Measurements from ENCODE around the gene LRRC8D.

LRRC8D gene

GRCh38 chr1:89870998-89871397, 50.2 kb downstream of the LRRC8D start:
- no peak for DNase-seq (ENCODE audit: low read depth in 3 of 3)

DNA sequence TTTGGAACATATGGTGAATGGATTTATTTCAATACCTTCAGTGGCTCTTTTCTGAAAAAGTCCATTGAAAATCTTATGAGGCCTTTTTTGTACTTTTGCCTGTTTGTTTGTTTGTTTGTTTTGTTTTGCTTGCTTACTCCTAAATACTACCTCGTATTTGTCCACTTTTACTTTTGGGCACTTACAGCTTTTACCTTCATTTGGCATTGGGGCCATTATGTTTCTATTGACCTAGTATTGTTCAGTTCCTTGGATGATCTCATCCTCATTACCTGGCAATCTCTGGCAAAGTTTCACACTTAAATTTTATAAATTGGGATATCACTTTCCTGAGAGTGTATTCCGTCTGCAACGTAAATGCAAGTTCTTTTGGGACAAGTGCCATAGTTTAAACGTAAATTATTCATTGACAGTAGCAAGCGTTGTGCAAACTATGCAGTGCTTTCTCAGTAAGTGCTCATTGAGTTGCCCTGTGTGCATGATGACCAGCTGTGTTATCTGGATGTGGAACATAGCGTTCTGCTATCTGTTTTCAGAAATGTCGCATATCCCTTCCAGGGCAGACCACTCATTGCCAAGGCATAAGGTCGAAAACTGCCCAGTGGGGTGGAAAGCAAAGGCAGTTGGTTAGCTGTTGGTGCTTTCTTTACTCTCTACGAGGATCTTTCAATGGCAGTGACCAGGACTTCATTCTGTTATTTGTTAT, 51.1 kb downstream of the LRRC8D start:
- DNase-seq (ENCODE audit: low read depth in 3 of 3), result no peak

GRCh38 chr1:89872567-89872966, 51.7 kb downstream of the LRRC8D start:
- DNase-seq (ENCODE audit: low read depth in 3 of 3), result no peak

GRCh38 chr1:89873288-89873687, 52.5 kb downstream of the LRRC8D start:
- no peak for DNase-seq (ENCODE audit: low read depth in 3 of 3)

DNA sequence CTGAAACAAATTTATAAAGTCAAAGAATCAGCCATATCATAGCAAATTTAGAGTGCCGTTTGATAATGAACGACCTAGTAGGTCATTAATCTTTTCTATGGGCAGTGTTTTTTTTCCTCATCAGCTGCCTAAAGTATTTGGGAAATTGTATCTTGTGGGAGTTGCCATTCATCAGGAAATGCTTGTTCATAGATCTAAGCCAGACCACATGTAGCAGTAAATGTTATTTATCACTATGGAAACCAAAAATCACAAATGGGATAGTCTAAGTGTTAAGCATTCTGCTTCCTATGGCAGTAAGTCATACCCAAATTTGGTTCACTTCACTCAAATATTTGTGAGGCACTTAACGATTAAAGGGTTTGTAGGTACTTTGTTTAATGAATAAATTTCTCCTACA, 52.9 kb downstream of the LRRC8D start:
- no peak for DNase-seq (ENCODE audit: low read depth in 3 of 3)

DNA sequence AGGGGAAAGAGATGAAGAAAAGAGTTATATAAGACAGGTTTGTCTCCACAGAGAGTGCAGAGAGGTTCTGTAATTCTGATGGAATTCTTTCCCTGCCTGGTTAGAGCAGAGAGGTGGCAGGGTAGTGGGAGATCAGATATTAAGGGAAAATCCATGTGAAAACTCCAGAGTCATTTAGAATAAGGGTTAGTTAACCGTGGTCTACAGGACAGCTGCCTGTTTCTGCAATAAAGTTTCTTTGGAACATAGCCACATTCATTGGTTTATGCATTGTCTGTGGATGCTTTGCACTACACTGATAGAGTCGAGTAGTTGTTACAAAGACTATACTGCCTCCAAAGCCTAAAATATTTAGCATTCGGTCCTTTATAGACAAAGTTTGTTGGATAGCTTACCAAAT, 55.6 kb downstream of the LRRC8D start:
- DNase-seq (ENCODE audit: low read depth in 3 of 3), result no peak

GRCh38 chr1:89877756-89878155, 56.9 kb downstream of the LRRC8D start:
- no peak for DNase-seq (ENCODE audit: low read depth in 3 of 3)

- DNase-seq (ENCODE audit: low read depth in 3 of 3), result no peak
These were observed 57.4 kb downstream of the LRRC8D start for GRCh38 chr1:89878256-89878655.

DNA sequence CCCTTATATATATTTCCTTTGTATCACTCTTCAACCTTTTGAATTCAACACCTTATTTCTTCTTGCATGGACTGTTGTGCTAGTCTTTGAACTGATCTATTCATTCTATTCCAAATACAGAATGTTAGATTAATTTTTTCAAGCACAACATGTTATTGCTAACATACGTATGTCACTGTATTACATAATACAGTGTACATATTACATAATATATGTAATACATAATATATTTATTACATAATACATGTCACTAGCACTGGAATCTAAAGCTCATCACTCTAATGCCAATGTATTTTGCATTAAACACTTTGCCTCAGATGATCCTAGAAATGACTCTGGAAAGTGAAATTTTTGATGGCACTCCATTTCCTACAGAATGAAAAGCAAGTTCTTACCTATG, 59.8 kb downstream of the LRRC8D start:
- DNase-seq (ENCODE audit: low read depth in 3 of 3), result no peak

DNA sequence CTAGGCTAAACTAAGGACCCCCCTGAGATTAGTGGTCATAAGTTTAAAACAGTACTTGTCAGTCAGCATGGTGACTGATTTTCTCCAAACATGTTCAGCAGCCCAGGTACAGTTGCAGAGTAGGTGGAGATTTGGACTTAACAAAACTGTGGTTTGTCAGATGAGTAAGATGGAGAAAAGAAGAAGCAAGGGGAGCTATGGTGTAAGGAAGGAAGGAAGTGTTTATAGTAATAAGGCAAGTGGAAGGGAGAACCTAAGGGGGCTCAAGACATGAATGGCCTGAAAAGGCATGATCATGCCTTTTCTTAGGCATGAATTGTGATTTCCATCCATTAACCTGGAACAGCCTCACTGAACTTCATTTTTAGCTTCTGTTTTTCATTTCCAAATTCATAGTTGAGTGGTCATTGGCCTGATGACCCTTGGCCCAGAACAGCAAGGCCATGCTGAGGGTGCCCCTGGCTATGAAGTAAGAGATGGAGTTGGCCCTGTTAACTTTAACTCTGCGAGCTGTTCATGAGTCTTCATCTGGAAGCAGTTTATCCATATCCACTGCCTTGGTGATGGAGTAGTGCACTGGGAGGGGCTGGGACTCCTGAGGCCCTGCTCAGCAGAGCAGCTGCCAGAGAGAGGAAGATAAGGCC, 60.7 kb downstream of the LRRC8D start:
- DNase-seq (ENCODE audit: low read depth in 3 of 3), result no peak

GRCh38 chr1:89882348-89883029, 61.7 kb downstream of the LRRC8D start:
- DNase-seq (ENCODE audit: low read depth in 3 of 3), result no peak

- DNase-seq (ENCODE audit: low read depth in 3 of 3), result no peak
These were observed 62.2 kb downstream of the LRRC8D start for GRCh38 chr1:89883030-89883379.

DNA sequence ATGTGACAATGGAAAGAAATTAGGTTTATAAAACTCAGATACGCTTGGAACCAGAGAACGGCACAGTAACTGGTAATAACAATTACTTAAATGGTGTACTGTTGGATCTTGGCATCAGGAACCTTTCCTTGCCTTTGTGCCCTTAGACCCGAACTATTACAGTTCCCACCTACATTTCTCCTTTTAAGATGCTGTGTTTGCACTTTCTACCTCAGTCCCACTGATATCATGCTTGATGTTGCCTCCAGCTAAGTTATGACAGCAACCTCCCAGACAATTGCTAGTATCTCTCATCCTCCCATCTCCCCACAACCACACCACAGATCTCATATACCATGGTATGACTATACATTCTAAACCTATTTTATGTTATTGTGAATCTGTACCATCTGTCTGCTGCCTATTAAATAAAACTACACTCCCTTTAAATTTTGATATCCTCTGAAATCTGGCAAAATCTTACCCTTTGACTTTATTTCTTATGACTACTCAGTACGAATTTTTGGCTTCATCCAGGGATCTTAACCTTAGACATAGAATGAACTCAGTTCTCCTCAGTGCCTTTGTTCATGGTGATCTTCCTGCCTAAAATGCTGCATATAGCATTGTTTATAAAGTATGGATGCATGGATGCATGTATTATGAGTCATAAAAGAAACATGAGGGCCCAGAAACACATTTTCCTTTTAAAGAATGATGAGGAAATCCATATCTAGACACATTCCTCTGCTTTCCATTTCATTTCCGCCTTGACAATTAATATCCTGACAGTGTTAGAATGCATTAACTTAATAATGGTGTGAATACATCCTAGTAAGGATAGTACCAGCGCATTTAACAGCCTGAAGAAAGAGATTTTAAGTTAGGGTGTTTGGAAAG, 64.1 kb downstream of the LRRC8D start:
- DNase-seq (ENCODE audit: low read depth in 3 of 3), result no peak

- no peak for DNase-seq (ENCODE audit: low read depth in 3 of 3)
These were observed 66.4 kb downstream of the LRRC8D start for GRCh38 chr1:89887270-89887669.

- no peak for DNase-seq (ENCODE audit: low read depth in 3 of 3)
These were observed 66.9 kb downstream of the LRRC8D start for GRCh38 chr1:89887713-89888112.

GRCh38 chr1:89888480-89889322, 67.9 kb downstream of the LRRC8D start:
- DNase-seq (ENCODE audit: low read depth in 3 of 3), result no peak

GRCh38 chr1:89889323-89889615, 68.4 kb downstream of the LRRC8D start:
- DNase-seq (ENCODE audit: low read depth in 3 of 3), result no peak

DNA sequence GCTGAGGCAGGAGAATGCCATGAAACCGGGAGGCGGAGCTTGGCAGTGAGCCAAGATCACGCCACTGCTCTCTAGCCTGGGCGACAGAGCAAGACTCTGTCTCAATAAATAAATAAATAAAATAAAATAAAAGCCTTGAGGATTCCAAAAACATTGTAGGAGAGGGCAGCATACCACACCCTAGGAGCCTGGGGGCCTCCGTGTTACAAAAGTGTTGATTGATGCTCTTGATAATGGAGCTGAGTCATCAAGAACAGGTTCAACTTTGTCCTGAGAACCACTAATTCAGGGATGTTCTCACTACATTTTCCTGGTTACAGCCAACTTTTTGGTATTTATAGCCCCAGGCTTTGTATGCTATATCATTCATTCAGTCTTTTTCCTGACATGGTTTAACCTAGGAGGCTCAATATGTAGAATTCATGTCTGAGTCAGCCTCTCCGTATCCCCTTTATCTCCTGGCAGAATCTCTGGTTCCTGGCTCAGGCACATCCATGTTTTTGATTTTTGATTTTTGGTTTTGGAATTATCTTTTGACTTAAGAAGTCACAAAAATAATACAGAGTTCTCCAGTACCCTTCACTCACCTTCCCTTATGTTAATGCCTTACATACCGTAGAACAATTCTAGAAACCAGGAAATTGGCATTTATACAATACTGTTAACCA, 69.4 kb downstream of the LRRC8D start:
- DNase-seq (ENCODE audit: low read depth in 3 of 3), result no peak

DNA sequence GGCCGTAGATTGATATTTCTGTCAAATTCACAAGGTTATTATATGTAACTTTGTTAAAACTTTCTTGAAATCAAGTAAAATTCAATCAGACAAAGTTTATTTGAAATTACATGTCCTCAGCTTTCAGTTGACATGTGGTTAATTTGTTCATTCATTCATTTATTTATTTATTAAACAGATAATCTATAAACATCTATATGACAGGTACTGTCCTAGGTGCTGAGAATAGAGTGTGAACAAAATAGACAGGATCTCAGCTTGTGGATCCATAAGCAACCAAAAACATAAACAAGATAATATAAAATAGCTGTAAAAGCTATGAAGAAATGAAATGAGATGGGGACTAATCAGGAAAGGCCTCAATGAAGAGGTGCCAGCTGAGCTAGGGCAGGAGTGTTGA, 72.0 kb downstream of the LRRC8D start:
- no peak for DNase-seq (ENCODE audit: low read depth in 3 of 3)

DNA sequence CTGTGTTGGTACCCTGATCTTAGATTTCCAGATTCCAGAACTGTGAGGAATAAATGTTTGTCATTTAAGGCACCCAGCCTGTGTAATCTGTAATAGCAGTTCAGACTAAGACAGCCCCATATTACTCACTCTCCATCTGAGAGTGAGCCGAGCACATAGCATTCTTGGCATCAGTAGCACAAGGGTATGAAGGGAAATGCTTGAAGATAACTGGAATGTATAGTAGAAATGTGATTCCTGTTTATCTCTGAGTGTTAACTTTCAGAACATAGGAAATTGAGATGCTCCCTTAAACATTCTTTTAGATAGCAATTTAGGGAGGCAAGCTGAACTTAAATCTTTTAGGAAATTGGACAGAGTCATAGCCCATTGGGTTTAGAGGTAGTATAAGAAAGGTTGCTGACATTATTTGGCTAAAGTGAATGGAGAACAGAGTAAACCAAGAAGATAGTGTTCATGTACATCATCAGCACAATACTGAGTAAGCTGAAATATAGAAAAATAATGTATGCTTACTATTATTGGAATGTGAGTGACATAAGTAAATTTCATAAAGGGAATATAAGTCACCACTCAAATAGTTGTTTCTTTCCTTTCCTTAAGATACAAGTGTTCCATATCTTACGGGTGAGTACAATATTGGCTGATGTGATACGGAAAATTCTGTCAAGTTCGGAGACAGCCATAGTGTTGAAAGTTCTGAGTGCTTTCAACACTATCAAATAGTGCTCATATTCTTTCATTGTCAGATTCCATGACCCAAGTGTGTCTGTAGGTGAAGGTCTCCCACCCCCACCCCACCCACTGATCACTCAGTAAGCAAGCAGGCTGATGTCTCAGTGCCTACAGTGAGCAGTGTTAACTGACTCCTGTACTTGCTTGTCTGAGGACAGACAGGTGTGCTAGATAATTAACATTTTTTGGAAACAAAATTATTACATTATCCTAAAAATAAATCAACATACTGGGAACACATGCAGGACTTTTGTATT, 73.7 kb downstream of the LRRC8D start:
- no peak for DNase-seq (ENCODE audit: low read depth in 3 of 3)

All from stimulated activated CD4-positive, alpha-beta T cell treated with anti-CD3 and anti-CD28 coated beads, TNF-alpha, amount 100 ng/mL, for 48 hours (primary cell).